NB4 (cell line): Measurements from ENCODE around the gene E2F3.

Source experiments
- CTCF ChIP-seq: IDR thresholded peaks from one replicate; pipeline ENCODE4 v1.5.1; 2012; ENCODE audit warnings: low read depth, low read length
- MAX ChIP-seq: IDR thresholded peaks from 2 replicates; pipeline ENCODE4 v1.6.1; 2011; ENCODE audit warnings: low read depth, low read length
- MYC ChIP-seq: IDR thresholded peaks from 2 replicates; pipeline ENCODE4 v1.6.1; 2011; ENCODE audit warnings: low read depth, low read length
- POLR2A ChIP-seq: IDR thresholded peaks from 2 replicates; pipeline ENCODE4 v1.6.1; 2011; ENCODE audit warnings: mild to moderate bottlenecking; ENCODE audit not compliant: insufficient read length; ENCODE audit errors: extremely low read depth

DNA sequence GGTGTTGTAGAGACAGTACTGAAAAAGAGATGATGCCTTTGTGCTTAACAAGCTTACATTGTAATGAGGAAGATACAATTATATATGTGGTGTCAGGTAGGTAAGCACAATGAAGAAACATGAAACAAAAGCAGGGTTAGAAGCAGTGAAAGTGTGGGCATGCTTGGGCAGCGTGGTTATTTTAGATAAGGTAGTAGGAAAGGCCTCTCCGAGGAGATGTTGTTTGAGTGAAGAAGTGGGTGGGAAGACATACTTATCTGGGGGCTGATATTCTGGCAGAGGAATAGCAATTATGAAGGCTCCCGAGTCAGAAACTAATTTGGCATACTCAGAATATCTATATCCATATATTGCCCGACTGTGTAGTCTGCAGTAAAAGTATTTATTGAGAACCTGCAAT, 137.2 kb downstream of the E2F3 start:
- TF ChIP-seq POLR2A (no peak), CTCF (no peak), MAX (no peak), MYC (no peak)
